HepG2 (cell line): ENCODE data around the gene CORO7. TPM values are rescaled to one million over a fixed set of nuclear protein-coding genes. Genes with fewer than 3 reads are reported as not detected.
A peak's percentile ranks its signal among the peaks of the same experiment; 100 is the strongest.

Experiments used
- ARID2 ChIP-seq: sonication (generic); formaldehyde crosslinking; IDR thresholded peaks from 2 replicates; pipeline ENCODE4 v1.8.1; 2022; ENCODE audit warnings: mild to moderate bottlenecking, missing genetic modification reagents, borderline replicate concordance
- CBX5 ChIP-seq: sonication (generic); formaldehyde crosslinking; IDR thresholded peaks from 2 replicates; pipeline ENCODE4 v1.4.0; 2020; ENCODE audit warnings: missing genetic modification reagents, borderline replicate concordance
- CEBPB ChIP-seq: IDR thresholded peaks from 2 replicates; pipeline ENCODE4 v1.6.1; 2011; ENCODE audit warnings: low read depth, low read length, improper control_type of control experiment, borderline replicate concordance
- EED ChIP-seq: sonication (generic); formaldehyde crosslinking; IDR thresholded peaks from 2 replicates; pipeline ENCODE4 v1.5.0; 2020; ENCODE audit warnings: mild to moderate bottlenecking, missing genetic modification reagents
- GZF1 ChIP-seq: sonication (generic); formaldehyde crosslinking; IDR thresholded peaks from 2 replicates; pipeline ENCODE4 v1.5.1; 2020; ENCODE audit warnings: mild to moderate bottlenecking, missing genetic modification reagents
- IRX3 ChIP-seq: sonication (generic); formaldehyde crosslinking; IDR thresholded peaks from 2 replicates; pipeline ENCODE4 v1.8.1; 2023; ENCODE audit warnings: mild to moderate bottlenecking, low read depth, missing genetic modification reagents, borderline replicate concordance
- MBD4 ChIP-seq: IDR thresholded peaks from 2 replicates; pipeline ENCODE4 v1.6.1; 2012; ENCODE audit warnings: low read length, inconsistent platforms, borderline replicate concordance
- SSRP1 ChIP-seq: IDR thresholded peaks from 2 replicates; pipeline ENCODE4 v1.6.1; 2016; ENCODE audit warnings: control low read depth
- TRIM24 ChIP-seq: sonication (generic); formaldehyde crosslinking; IDR thresholded peaks from 2 replicates; pipeline ENCODE4 v1.8.0; 2022; ENCODE audit warnings: mild to moderate bottlenecking, missing genetic modification reagents
- ZFY ChIP-seq: sonication (generic); formaldehyde crosslinking; IDR thresholded peaks from 2 replicates; pipeline ENCODE4 v1.4.0; 2020; ENCODE audit warnings: missing genetic modification reagents
- ZFYVE20 ChIP-seq: sonication (generic); formaldehyde crosslinking; IDR thresholded peaks from 2 replicates; pipeline ENCODE4 v1.8.0; 2023; ENCODE audit warnings: low read depth, mild to moderate bottlenecking, moderate library complexity, missing genetic modification reagents, borderline replicate concordance
- ZKSCAN5 ChIP-seq: sonication (generic); formaldehyde crosslinking; IDR thresholded peaks from 2 replicates; pipeline ENCODE4 v1.5.1; 2020; ENCODE audit warnings: mild to moderate bottlenecking, missing genetic modification reagents
- ZNF253 ChIP-seq: sonication (generic); formaldehyde crosslinking; IDR thresholded peaks from 2 replicates; pipeline ENCODE4 v1.8.0; 2022; ENCODE audit warnings: mild to moderate bottlenecking, missing genetic modification reagents, borderline replicate concordance
- ZNF460 ChIP-seq: sonication (generic); formaldehyde crosslinking; IDR thresholded peaks from 2 replicates; pipeline ENCODE4 v1.5.1; 2020; ENCODE audit warnings: missing genetic modification reagents, mild to moderate bottlenecking, borderline replicate concordance
- polyA plus RNA-seq, 8 experiments: library from polyadenylated mRNA; depleted of rRNA in 3 of 8; stranded (reverse) in 7 of 8; unstranded in 1 of 8; fragments of >200 nt; fragmentation: Illumina TruSeq in 4 of 8; extraction: Trizol in 4 of 8; gene quantifications; 2 replicates each; pipeline versions ENCODE4 v1.2.1 to v1.2.3, GENCODE V29; 2011 to 2016; ENCODE audit warnings: low read depth in 4 of 8, missing spikeins in 1 of 8, mixed read lengths in 1 of 8; ENCODE audit not compliant: insufficient read depth in 1 of 8
- total RNA-seq, 5 experiments: library from RNA; depleted of rRNA; stranded (reverse); fragments of >200 nt; fragmentation: Illumina TruSeq; extraction: Trizol; gene quantifications; 2 replicates each; pipeline ENCODE4 v1.2.3, GENCODE V29; 2016; ENCODE audit warnings: low read depth in 1 of 5
- TF ChIP-seq, protein P1 (sequence below): sonication (generic); formaldehyde crosslinking; IDR thresholded peaks from 2 replicates; pipeline ENCODE4 v1.5.0; 2020; ENCODE audit warnings: missing genetic modification reagents, mild to moderate bottlenecking, borderline replicate concordance
- TF ChIP-seq, protein P2 (sequence below): sonication (generic); formaldehyde crosslinking; IDR thresholded peaks from 2 replicates; pipeline ENCODE4 v1.9.0; 2021; ENCODE audit warnings: missing genetic modification reagents, borderline replicate concordance
- TF ChIP-seq, protein P3 (sequence below): IDR thresholded peaks from 2 replicates; pipeline ENCODE4 v1.6.1; 2016; ENCODE audit warnings: missing compliant biosample characterization, missing genetic modification reagents, borderline replicate concordance
- TF ChIP-seq, protein P4 (sequence below): sonication (generic); formaldehyde crosslinking; IDR thresholded peaks from 2 replicates; pipeline ENCODE4 v1.4.0; 2020; ENCODE audit warnings: missing genetic modification reagents
- TF ChIP-seq, protein P5 (sequence below): sonication (generic); formaldehyde crosslinking; IDR thresholded peaks from 2 replicates; pipeline ENCODE4 v1.4.0; 2020; ENCODE audit warnings: low read depth, missing genetic modification reagents

CORO7 gene
- total and polyA plus RNA-seq, 2 of the 13 experiments (the other 11 are each of a cell fraction or from before 2014, with no cell fraction given) = 9.9 to 14.3 TPM

DNA sequence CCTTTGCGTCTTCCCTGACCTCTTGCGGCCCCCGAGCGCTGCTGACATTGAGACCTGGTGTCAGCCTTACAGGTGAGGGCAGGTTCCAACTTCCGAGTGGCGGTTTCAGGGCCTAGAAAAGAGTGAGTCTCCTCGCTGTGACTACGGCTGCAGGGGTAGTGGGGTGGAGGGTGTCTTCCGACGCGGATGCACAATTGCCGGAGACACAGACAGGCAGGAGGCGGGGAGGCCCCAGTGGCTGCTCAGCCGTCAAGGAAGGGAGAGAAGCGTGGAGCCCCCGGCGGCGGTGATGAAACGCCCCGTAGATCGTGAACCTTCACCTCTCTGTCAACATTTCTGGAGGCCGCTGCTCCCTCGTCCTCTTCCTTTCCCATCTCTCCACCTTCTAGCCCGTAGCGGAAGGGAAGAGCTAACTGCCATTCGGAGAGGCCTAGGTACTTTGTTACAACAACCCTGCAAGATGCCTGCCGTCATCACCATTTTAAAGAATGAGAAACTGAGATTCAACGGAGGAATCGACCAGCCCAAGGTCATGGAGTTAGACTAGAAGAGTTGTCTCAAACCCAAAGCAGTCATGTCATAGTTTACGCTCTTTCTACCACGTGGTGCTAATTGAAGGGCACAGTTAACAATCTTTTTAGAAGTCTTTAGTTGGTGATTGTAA, 9.8 kb upstream of the CORO7 start (continued):
- TF ChIP-seq, protein P1, sequence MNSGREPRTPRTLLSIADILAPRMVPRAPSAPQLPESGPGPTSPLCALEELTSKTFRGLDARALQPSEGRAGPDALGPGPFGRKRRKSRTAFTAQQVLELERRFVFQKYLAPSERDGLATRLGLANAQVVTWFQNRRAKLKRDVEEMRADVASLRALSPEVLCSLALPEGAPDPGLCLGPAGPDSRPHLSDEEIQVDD = no peak
- TF ChIP-seq TRIM24 (CRISPR knock-in tag) = no peak
- TF ChIP-seq ZNF253 = peak; percentile 73
- TF ChIP-seq IRX3 (CRISPR knock-in tag) = 0 out of 2 replicates have a peak, but pooled peaks have one; percentile 62
- TF ChIP-seq, protein P2, sequence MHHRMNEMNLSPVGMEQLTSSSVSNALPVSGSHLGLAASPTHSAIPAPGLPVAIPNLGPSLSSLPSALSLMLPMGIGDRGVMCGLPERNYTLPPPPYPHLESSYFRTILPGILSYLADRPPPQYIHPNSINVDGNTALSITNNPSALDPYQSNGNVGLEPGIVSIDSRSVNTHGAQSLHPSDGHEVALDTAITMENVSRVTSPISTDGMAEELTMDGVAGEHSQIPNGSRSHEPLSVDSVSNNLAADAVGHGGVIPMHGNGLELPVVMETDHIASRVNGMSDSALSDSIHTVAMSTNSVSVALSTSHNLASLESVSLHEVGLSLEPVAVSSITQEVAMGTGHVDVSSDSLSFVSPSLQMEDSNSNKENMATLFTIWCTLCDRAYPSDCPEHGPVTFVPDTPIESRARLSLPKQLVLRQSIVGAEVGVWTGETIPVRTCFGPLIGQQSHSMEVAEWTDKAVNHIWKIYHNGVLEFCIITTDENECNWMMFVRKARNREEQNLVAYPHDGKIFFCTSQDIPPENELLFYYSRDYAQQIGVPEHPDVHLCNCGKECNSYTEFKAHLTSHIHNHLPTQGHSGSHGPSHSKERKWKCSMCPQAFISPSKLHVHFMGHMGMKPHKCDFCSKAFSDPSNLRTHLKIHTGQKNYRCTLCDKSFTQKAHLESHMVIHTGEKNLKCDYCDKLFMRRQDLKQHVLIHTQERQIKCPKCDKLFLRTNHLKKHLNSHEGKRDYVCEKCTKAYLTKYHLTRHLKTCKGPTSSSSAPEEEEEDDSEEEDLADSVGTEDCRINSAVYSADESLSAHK (CRISPR knock-in tag) = no peak
- no peak for TF ChIP-seq MBD4
- TF ChIP-seq, protein P3, sequence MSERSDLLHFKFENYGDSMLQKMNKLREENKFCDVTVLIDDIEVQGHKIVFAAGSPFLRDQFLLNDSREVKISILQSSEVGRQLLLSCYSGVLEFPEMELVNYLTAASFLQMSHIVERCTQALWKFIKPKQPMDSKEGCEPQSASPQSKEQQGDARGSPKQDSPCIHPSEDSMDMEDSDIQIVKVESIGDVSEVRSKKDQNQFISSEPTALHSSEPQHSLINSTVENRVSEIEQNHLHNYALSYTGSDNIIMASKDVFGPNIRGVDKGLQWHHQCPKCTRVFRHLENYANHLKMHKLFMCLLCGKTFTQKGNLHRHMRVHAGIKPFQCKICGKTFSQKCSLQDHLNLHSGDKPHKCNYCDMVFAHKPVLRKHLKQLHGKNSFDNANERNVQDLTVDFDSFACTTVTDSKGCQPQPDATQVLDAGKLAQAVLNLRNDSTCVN (CRISPR knock-in tag) = no peak; the same call in none of the 2 replicates
- TF ChIP-seq EED (CRISPR knock-in tag) = peak; percentile 73; the same call in 1 of the 2 replicates
- TF ChIP-seq SSRP1 = 0 out of 2 replicates have a peak, but pooled peaks have one; percentile 17
- no peak for TF ChIP-seq ZKSCAN5 (CRISPR knock-in tag)
- TF ChIP-seq ARID2 (CRISPR knock-in tag) = no peak
- TF ChIP-seq ZFY = peak; percentile 90
- no peak for TF ChIP-seq ZFYVE20 (CRISPR knock-in tag)
- TF ChIP-seq, protein P4, sequence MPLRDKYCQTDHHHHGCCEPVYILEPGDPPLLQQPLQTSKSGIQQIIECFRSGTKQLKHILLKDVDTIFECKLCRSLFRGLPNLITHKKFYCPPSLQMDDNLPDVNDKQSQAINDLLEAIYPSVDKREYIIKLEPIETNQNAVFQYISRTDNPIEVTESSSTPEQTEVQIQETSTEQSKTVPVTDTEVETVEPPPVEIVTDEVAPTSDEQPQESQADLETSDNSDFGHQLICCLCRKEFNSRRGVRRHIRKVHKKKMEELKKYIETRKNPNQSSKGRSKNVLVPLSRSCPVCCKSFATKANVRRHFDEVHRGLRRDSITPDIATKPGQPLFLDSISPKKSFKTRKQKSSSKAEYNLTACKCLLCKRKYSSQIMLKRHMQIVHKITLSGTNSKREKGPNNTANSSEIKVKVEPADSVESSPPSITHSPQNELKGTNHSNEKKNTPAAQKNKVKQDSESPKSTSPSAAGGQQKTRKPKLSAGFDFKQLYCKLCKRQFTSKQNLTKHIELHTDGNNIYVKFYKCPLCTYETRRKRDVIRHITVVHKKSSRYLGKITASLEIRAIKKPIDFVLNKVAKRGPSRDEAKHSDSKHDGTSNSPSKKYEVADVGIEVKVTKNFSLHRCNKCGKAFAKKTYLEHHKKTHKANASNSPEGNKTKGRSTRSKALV (CRISPR knock-in tag) = no peak
- TF ChIP-seq CEBPB = peak; percentile 88
- TF ChIP-seq GZF1 (CRISPR knock-in tag) = 0 out of 2 replicates have a peak, but pooled peaks have one; percentile 11
- TF ChIP-seq ZNF460 (CRISPR knock-in tag) = no peak
- TF ChIP-seq, protein P5, sequence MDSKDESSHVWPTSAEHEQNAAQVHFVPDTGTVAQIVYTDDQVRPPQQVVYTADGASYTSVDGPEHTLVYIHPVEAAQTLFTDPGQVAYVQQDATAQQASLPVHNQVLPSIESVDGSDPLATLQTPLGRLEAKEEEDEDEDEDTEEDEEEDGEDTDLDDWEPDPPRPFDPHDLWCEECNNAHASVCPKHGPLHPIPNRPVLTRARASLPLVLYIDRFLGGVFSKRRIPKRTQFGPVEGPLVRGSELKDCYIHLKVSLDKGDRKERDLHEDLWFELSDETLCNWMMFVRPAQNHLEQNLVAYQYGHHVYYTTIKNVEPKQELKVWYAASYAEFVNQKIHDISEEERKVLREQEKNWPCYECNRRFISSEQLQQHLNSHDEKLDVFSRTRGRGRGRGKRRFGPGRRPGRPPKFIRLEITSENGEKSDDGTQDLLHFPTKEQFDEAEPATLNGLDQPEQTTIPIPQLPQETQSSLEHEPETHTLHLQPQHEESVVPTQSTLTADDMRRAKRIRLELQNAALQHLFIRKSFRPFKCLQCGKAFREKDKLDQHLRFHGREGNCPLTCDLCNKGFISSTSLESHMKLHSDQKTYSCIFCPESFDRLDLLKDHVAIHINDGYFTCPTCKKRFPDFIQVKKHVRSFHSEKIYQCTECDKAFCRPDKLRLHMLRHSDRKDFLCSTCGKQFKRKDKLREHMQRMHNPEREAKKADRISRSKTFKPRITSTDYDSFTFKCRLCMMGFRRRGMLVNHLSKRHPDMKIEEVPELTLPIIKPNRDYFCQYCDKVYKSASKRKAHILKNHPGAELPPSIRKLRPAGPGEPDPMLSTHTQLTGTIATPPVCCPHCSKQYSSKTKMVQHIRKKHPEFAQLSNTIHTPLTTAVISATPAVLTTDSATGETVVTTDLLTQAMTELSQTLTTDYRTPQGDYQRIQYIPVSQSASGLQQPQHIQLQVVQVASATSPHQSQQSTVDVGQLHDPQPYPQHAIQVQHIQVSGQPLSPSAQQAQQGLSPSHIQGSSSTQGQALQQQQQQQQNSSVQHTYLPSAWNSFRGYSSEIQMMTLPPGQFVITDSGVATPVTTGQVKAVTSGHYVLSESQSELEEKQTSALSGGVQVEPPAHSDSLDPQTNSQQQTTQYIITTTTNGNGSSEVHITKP (CRISPR knock-in tag) = peak; percentile 61
- peak; percentile 14; the same call in 1 of the 2 replicates for TF ChIP-seq CBX5 (CRISPR knock-in tag)
